GM23248 (cell line): ENCODE measurements around the gene KRTDAP.

Experiments used
- EZH2 ChIP-seq: fragments of 200-600 bp; sonication (generic); IDR thresholded peaks from 2 replicates; pipeline ENCODE4 v1.6.1; 2018; ENCODE audit warnings: antibody characterized with exemption, mild to moderate bottlenecking; ENCODE audit not compliant: insufficient read depth, poor library complexity, severe bottlenecking
- EZH2phosphoT487 ChIP-seq: fragments of 200-600 bp; sonication (generic); IDR thresholded peaks from 2 replicates; pipeline ENCODE4 v1.6.1; 2018; ENCODE audit warnings: antibody characterized with exemption, moderate library complexity, mild to moderate bottlenecking, low read depth; ENCODE audit not compliant: insufficient read depth

GRCh38 chr19:35509861-35510625 lies 19.8 kb upstream of the KRTDAP start:
- TF ChIP-seq EZH2 (no peak), EZH2phosphoT487 (no peak)
